GM19328 (cell line): ENCODE measurements around the gene CDCA4.

Experiments used
- ATAC-seq: cut with Tn5 transposase; IDR thresholded peaks from one replicate; pipeline ENCODE4 v1.9.1; 2021; ENCODE audit warnings: mild to moderate bottlenecking, moderate library complexity; ENCODE audit not compliant: unreplicated experiment

CDCA4 gene

GRCh38 chr14:104977681-104978653 lies 42.9 kb downstream of the CDCA4 start, which contains the start of gene AHNAK2:
Gene AHNAK2, minus strand, starts transcription at chr14:104978374. Its CDS starts 137 bp downstream, at chr14:104978237.
- ATAC-seq, result no peak

DNA sequence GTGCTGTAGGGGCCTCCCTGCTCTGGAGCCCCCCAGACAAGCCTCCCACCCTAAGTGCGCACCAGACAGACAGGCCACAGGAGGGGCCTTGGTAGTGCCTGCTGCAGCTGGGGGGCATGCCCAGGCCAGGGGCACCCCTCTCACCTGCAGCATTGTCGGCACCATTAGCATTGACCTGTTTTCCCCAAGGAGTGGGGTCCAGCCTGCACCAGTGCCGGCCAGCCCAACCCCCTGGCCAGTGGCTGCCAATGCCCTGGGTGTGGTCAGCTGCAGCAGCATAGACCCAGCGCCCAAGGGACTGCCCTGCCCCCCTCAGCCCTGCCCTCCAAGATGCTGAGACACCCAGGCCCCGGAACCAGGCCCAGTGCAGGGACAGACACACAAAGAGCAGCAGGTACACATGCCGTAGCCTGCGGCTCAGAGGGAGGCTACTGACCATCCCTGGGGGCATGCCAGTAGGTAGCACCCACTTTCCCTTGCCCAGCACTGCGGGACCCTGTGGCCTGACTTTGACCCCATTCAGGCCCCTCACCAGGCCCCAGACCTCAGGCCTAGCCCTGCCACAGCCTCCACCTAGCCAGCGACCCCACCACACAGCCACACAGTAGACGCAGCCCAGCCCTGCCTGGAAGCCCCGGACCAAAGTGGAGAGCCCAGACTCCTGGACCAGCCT lies 43.7 kb downstream of the CDCA4 start:
- ATAC-seq, result no peak

DNA sequence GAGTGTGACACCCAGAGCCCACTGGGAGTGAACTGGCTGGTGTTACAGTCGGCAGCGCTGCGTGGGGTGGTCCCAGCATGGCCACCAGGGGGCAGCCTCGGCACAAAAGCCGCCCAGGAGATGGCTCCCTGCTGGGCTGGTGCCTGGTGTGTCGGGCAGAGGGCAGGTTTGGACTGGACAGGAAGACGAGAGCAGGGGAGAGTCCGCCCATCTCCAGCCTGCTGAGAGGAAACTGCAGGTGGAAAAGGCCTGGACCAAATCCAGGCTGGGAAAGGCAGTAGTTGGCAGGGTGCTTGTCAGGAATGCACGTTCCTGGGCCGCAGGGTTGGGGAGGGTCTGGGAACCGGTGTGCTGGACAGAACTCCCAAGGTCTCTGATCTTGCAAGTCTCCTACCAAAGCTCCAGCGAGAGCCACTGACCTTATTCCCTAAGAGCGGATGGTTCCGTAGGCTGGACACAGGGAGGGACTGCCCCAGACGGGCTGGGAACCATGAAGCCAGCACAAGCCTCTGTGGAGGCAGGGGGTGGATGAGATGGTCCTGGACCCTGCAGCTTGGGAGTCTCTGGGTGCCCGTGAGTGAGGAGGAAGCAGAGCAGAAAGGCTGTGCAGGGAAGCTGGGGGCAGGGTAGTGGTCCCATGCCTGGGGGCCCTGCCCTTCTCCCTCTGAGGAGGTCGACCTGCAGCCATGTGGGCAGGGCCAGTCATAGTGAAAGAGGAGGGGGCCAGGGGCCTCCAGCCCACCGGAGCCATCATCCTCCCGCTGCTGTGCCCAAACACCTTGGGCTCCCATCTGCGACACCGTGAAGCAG lies 44.5 kb downstream of the CDCA4 start:
- ATAC-seq, result no peak

GRCh38 chr14:104975481-104976197 lies 45.2 kb downstream of the CDCA4 start:
- ATAC-seq, result no peak

- ATAC-seq, result no peak
These were observed 46.1 kb downstream of the CDCA4 start for GRCh38 chr14:104974665-104975390.

DNA sequence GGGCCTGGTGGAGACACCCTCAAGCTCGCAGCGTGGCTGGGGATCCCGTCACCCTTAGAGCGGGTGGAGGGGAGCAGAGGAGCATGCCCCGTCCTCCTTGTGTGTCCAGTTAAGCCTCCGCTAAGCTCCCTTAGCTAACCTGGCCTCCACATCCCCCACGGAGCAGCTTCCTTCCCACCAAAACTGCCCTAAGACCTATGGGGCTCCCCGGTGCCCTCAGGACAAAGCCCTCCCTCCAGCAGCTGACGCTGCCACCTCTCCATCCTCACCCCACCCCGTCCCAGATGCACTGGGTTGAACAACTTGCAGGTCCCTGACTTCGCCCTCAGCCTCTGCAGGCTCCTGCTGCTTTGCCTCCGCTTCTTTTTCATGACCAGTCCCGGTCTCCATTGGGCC lies 46.7 kb downstream of the CDCA4 start:
- no peak for ATAC-seq

GRCh38 chr14:104973385-104974145 lies 47.3 kb downstream of the CDCA4 start:
- no peak for ATAC-seq

- ATAC-seq, result no peak
These were observed 47.8 kb downstream of the CDCA4 start for GRCh38 chr14:104973135-104973384.

GRCh38 chr14:104972301-104973134 lies 48.4 kb downstream of the CDCA4 start:
- ATAC-seq, result no peak

- ATAC-seq, result no peak
These were observed 49.2 kb downstream of the CDCA4 start for GRCh38 chr14:104971447-104972240.

DNA sequence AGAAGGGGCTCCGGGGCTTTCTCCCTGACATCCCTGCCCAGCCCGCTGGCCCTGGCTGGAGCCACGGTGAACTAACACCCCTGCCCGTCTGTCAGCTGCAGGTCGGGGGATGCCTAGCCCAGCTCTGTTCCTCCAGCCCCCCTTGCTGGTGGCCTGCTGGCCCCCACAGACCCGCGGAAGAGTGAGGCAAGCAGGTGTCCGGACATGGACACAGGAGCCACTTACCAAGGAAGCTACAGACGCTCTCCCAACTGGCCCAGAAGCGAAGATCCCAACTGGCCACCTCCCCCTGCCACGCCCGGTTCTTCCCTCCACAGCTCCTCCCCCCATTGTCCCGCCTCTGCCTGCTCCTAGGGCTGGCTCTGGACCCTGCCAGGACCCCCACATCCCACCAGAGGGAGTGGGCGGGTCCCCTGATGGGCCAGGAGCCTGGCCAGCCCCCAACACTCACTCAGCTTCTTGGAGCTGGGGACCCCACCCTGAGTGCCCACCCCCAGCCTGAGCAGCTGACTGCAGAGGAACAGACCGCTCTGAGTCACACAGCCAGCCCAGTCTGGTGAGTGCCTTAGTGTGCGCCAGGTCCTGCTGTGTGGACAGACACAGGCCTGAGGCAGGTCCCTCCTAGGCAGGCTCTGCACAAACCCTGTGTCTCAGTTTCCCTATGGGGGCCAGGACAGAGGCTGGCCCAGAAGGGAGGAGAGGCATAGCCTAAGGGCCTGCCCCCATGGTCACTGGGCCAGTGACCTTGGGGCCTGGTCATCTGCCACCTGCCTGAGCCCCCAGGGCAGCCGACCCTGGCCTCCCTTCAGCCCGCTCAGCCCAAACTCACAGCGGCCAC lies 50.4 kb downstream of the CDCA4 start:
- no peak for ATAC-seq

DNA sequence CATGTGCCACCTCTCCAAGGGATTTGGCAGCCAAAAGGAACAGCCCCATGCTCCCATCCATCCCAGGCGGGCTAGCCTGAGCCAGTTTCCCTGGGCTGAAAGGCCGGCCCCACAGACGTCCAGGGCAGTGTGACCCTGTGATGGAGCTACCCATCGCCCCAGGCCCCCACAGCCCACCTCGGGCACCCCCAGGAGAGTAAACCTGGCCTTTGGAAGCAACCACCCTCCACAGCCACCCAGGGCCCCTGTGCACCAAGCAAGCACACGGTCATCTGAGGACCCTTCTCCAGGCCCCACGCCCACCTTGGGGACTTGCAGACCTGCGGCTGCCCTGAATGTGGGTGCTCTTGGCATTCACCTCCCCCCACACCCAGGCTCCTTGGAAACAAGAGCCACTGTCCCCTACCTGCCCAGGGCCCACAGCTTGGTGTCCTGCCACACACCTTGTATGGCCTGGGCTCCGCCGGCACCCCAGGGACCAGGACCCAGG lies 51.1 kb downstream of the CDCA4 start:
- ATAC-seq, result no peak

- no peak for ATAC-seq
These were observed 52.1 kb downstream of the CDCA4 start for GRCh38 chr14:104968541-104969401.

DNA sequence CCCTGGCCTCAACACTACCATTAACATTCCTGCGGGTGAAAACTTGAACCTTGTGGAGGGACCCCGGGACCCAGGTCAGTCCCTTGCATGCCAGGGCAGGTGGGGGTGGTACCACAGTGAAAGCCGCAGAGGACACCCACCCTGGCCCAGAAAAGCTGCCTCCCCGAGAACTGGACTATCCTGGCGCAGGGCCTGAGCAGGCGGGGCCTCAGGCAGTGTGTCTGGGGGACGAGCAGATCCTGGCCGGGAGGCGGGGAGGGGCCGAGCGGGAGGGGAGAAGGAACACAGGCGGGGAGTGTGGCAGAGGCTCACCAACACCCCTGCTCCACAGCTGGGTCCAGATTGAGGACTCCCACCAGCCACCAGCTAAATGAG lies 52.7 kb downstream of the CDCA4 start:
- ATAC-seq, result no peak

DNA sequence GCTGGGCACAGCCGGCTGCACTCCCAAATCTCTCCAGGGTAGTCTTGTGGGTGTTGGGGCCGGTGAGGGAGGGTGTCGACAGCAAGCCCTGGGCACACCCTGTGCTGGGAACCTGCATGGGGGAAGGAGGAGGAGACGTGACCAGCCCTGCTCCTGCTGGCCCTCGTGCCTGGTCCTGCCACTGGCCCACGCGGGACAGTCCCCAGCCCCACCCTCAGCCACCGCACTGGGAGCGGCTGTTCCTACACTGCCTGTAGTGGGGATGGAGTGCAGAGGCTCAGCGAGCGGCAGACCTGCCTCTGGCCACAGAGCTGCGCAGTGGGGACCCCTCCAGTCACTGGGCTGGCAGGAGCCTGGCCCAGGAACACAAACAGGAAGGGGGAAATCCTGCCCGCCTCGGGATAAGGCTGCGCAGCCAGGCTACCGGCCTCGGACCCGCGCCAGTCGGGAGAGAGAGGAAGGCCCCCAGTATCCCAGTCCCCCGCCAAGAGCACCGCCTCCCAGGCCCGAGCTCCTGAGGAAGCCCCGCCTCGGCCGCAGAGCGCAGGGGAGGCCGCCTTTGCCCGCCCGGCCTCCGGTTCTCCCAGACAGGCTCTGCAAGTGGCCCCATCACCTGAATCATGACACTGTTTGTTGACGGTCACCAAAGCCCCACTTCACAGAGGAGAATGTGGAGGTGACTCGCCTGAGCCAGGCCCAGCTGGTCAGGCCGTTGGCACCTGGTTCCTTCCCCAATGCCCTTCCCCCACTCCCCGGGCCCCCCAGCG lies 53.3 kb downstream of the CDCA4 start:
- ATAC-seq, result no peak
